Erythroblast (primary cell): Measurements from ENCODE around the gene TOX2.

Experiments
- GATA1 ChIP-seq: IDR thresholded peaks from 2 replicates; pipeline ENCODE4 v1.6.1; 2011; ENCODE audit warnings: low read depth, mild to moderate bottlenecking, control low read depth, low read length, moderate library complexity
- POLR2A ChIP-seq: IDR thresholded peaks from 2 replicates; pipeline ENCODE4 v1.6.1; 2011; ENCODE audit warnings: mild to moderate bottlenecking, low read length

DNA sequence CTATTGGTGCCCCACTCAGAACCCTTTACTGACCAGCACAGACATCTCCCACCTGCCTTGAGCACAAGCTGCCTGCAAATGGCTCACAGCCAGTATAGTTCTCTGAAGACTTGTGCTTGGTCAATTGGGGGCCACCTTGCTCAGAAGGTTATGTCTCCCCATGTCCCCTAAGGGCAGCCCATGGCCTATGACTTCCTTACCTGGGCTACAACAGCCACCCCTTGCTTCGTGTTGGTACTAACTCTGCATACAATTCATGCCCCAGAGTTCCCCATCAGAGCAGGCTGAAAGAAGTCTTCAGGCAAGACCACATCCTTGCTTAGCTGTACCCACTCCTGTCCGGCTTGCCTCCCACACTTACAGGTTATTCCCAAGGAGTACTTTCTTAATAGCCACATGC, 57.4 kb downstream of the TOX2 start:
- TF ChIP-seq POLR2A (no peak), GATA1 (no peak)
